Endodermal cell (in vitro differentiated cells): Measurements from ENCODE around the gene MAGOH. TPM values are rescaled to one million over a fixed set of nuclear protein-coding genes. Genes with fewer than 3 reads are reported as not detected.
A peak's percentile ranks its signal among the peaks of the same experiment; 100 is the strongest.
"Not testable (repeated sequence)": the region's sequence is repeated elsewhere in the genome, so short reads cannot be mapped to it uniquely, and the experiment has no call there.

ENCODE experiments used
- DNase-seq: peaks from one replicate; pipeline ENCODE4 v3.0.0-alpha.2; 2017
- H3K27ac ChIP-seq: 2 replicates; pipeline ENCODE4 v1.5.1; 2013; ENCODE audit warnings: mild to moderate bottlenecking, low read depth, low read length, moderate library complexity
- H3K27me3 ChIP-seq: 2 replicates; pipeline ENCODE4 v1.6.1; 2013; ENCODE audit warnings: mild to moderate bottlenecking, low read length, moderate library complexity; ENCODE audit not compliant: insufficient read depth, control insufficient read depth, poor library complexity, severe bottlenecking
- H3K36me3 ChIP-seq: 2 replicates; pipeline ENCODE4 v1.7.0; 2013; ENCODE audit warnings: mild to moderate bottlenecking, low read length, moderate library complexity; ENCODE audit not compliant: control insufficient read depth, insufficient read depth
- H3K4me1 ChIP-seq: one replicate; pipeline ENCODE4 v1.7.0; 2013; ENCODE audit warnings: low read length; ENCODE audit not compliant: control insufficient read depth, insufficient read depth
- H3K4me3 ChIP-seq: 2 replicates; pipeline ENCODE4 v1.5.1; 2013; ENCODE audit warnings: mild to moderate bottlenecking, low read length, moderate library complexity
- H3K9ac ChIP-seq: 2 replicates; pipeline ENCODE4 v1.6.1; 2013; ENCODE audit warnings: mild to moderate bottlenecking, low read length, moderate library complexity; ENCODE audit not compliant: poor library complexity, severe bottlenecking; ENCODE audit errors: extremely low read depth
- H3K9me3 ChIP-seq: 2 replicates; pipeline ENCODE4 v1.6.1; 2013; ENCODE audit warnings: mild to moderate bottlenecking, low read length, moderate library complexity; ENCODE audit not compliant: control insufficient read depth
- H3K27ac Mint-ChIP-seq: 2 replicates; pipeline ENCODE4 v1.8.0; 2020; ENCODE audit warnings: mixed read lengths
- H3K27me3 Mint-ChIP-seq: 2 replicates; pipeline ENCODE4 v1.8.0; 2021; ENCODE audit warnings: mild to moderate bottlenecking, mixed read lengths; ENCODE audit not compliant: insufficient read depth
- H3K36me3 Mint-ChIP-seq: 2 replicates; pipeline ENCODE4 v1.8.0; 2020; ENCODE audit warnings: low read depth, mixed read lengths
- H3K4me1 Mint-ChIP-seq: 2 replicates; pipeline ENCODE4 v1.8.0; 2020; ENCODE audit warnings: mixed read lengths
- H3K4me3 Mint-ChIP-seq: 2 replicates; pipeline ENCODE4 v1.8.0; 2020; ENCODE audit warnings: mild to moderate bottlenecking, moderate library complexity, mixed read lengths
- H3K9me3 Mint-ChIP-seq: 2 replicates; pipeline ENCODE4 v1.8.0; 2020; ENCODE audit warnings: mild to moderate bottlenecking, mixed read lengths
- CTCF ChIP-seq: fragments of 200-600 bp; sonication (generic); conservative IDR thresholded peaks from 2 replicates; pipeline ENCODE4 v1.5.0; 2021; ENCODE audit warnings: antibody characterized with exemption, mild to moderate bottlenecking
- WGBS, 2 experiments: methylation state at CpG; one replicate each; pipeline versions ENCODE4 v1.1.5 to v1.1.7; 2013; ENCODE audit warnings: missing lambda C conversion rate in 2 of 2, mixed read lengths in 1 of 2; ENCODE audit not compliant: insufficient coverage in 1 of 2, insufficient read length in 1 of 2; 5-methylcytosine and 5-hydroxymethylcytosine counted together
- total RNA-seq, 2 donors: library from RNA; stranded (reverse); fragmentation: NEBNext Ultra II Directional in 1 of 2; extraction: Animal tissue kit (Norgen Biotek cat#: 25700) in 1 of 2; gene quantifications; 2 replicates in 1 of 2; 3 replicates in 1 of 2; pipeline ENCODE4 v1.2.1, GENCODE V29; 2021

MAGOH gene
- total RNA-seq, 2 donors from 2014 or later = 59.1 to 74.7 TPM

DNA sequence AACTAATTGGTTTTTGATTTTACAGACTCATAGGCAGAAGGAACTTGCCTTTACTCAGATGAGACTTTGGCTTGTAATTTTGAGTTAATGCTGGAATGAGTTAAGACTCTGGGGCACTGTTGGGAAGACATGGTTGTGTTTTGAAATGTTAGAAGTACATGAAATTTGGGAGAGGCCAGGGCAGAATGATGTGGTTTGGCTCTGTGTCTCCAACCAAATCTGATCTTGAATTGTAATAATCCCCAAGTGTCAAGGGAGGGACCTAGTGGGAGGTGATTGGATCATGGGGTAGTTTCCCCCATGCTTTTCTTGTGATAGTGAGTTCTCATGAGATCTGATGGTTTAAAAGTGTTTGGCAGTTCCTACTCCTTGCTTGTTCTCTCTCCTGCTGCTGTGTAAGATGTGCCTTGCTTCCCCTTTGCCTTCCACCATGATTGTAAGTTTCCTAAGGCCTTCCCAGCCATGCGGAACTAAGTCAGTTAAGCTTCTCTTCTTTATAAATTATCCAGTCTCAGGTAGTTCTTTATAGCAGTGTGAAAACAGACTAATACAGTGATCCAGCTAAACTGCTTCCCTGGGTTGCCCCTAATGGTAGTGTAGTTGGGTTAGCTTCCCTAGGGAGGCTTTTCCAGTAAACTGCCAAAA lies 31.5 kb downstream of the MAGOH start:
- H3K9me3 Mint-ChIP-seq = peaks cover 51% of the 10 kb centered on the region
- no peak overlapping the region for H3K27ac Mint-ChIP-seq
- Histone ChIP-seq H3K9me3 (peaks cover 43% of the 10 kb centered on the region), H3K36me3 (peaks cover 93% of the 10 kb centered on the region), H3K4me3 (peak overlapping the region; percentile 54), H3K9ac (no peak overlapping the region), H3K4me1 (no peaks in the 10 kb centered on the region), H3K27ac (no peak overlapping the region), H3K27me3 (no peaks in the 10 kb centered on the region)
- no peak for TF ChIP-seq CTCF
- H3K27me3 Mint-ChIP-seq = no peaks in the 10 kb centered on the region
- H3K4me1 Mint-ChIP-seq = no peaks in the 10 kb centered on the region
- no peak for DNase-seq
- 100% methylated on average over 1 of the region's 1 CpG; no CpG with 5 or more reads in 1 of the 2 experiments for WGBS, 2 experiments
- H3K36me3 Mint-ChIP-seq = peaks cover 100% of the 10 kb centered on the region
- H3K4me3 Mint-ChIP-seq = no peak overlapping the region

DNA sequence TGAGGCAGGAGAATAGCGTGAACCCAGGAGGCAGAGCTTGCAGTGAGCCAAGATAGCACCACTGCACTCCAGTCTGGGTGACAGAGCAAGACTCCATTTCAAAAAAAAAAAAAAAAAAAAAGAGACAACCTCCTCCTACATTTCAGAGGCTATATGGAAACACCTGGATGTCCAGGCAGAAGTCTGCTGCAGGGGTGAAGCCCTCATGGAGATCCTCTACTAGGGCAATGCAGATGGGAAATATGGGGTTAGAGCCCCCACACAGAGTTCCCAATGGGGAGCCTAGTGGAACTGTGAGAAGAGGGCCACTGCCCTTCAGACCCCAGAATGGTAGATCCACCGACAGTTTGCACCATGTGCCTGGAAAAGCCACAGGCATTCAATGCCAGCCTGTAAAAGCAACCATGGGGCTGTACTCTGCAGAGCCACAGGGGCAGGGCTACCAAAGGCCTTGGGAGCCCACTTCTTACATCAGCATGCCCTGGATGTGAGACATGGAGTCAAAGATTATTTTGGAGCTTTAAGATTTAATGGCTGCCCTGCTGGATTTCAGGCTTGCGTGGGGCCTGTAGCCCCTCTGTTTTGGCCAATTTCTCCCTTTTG lies 32.1 kb downstream of the MAGOH start:
- H3K36me3 ChIP-seq = peaks cover 91% of the 10 kb centered on the region
- WGBS, 2 experiments = 90 to 94% methylated on average over 3 of the region's 3 CpGs

DNA sequence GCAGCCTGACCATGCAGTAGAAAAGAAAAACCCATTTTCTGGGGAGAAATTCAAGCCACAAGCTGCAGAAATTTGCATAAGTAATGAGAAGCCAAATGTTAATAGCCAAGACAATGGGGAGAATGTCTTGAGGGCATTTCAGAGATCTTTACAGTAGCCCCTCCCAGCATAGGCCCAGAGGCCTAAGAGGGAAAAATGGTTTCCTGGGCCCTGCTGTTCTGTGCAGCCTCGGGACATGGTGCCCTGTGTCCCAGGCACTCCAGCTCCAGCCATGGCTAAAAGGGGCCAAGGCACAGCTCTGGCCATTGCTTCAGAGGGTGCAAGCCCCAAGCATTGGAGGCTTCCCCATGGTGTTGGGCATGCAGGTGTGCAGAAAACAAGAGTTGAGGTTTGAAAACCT lies 32.8 kb downstream of the MAGOH start:
- not testable (repeated sequence) for H3K9ac ChIP-seq, H3K4me1 Mint-ChIP-seq, H3K27ac Mint-ChIP-seq, DNase-seq, H3K27ac ChIP-seq, H3K27me3 Mint-ChIP-seq, H3K4me3 Mint-ChIP-seq, H3K4me3 ChIP-seq, H3K4me1 ChIP-seq, H3K27me3 ChIP-seq
- peaks cover 93% of the 10 kb centered on the region for H3K36me3 Mint-ChIP-seq
- 98% methylated on average over 1 of the region's 1 CpG; no CpG with 5 or more reads in 1 of the 2 experiments for WGBS, 2 experiments
- peaks cover 91% of the 10 kb centered on the region for H3K36me3 ChIP-seq
- peaks cover 43% of the 10 kb centered on the region for H3K9me3 ChIP-seq
- H3K9me3 Mint-ChIP-seq = peaks cover 51% of the 10 kb centered on the region

More for the DNA sequence above, 32.1 kb downstream of the MAGOH start:
- H3K36me3 Mint-ChIP-seq = peaks cover 97% of the 10 kb centered on the region
- not testable (repeated sequence) for H3K4me1 ChIP-seq, DNase-seq, H3K9ac ChIP-seq, H3K27me3 Mint-ChIP-seq, H3K27ac Mint-ChIP-seq, H3K27me3 ChIP-seq, H3K27ac ChIP-seq, H3K4me1 Mint-ChIP-seq, H3K4me3 Mint-ChIP-seq
- Histone ChIP-seq H3K9me3 (peaks cover 43% of the 10 kb centered on the region), H3K4me3 (peak overlapping the region; percentile 54)
- peaks cover 51% of the 10 kb centered on the region for H3K9me3 Mint-ChIP-seq

- Mint-ChIP-seq H3K27me3 (no peaks in the 10 kb centered on the region), H3K4me1 (no peaks in the 10 kb centered on the region), H3K4me3 (no peak overlapping the region), H3K9me3 (peaks cover 51% of the 10 kb centered on the region), H3K36me3 (peaks cover 73% of the 10 kb centered on the region), H3K27ac (no peak overlapping the region)
- no peaks in the 10 kb centered on the region for H3K4me1 ChIP-seq
- peaks cover 43% of the 10 kb centered on the region for H3K9me3 ChIP-seq
- peaks cover 71% of the 10 kb centered on the region for H3K36me3 ChIP-seq
- TF ChIP-seq CTCF = no peak
- DNase-seq = no peak
- H3K9ac ChIP-seq = no peak overlapping the region
- H3K27me3 ChIP-seq = no peaks in the 10 kb centered on the region
- no peak overlapping the region for H3K4me3 ChIP-seq
- no peak overlapping the region for H3K27ac ChIP-seq
- WGBS, 2 experiments = 94% methylated on average over 2 to 3 of the region's 3 CpGs
These were observed 34.9 kb downstream of the MAGOH start for GRCh38 chr1:53203466-53203865.
